ENCODE data around the gene TNNT2.

TNNT2 gene

GRCh38 chr1:201325678-201326060, 51.8 kb downstream of the TNNT2 start:
- H3K27me3 ChIP-seq (ENCODE audit: low read depth), result no peaks in the 10 kb centered on the region
- H3K4me3 ChIP-seq, result no peak overlapping the region
- DNase-seq (ENCODE audit: low spot score in 2 of 2), result no peak
- H3K9me3 ChIP-seq, result no peaks in the 10 kb centered on the region
- H3K4me1 ChIP-seq, result no peaks in the 10 kb centered on the region
- in situ Hi-C loops (cut with MboI; ENCODE audit: low sequenced_read_pairs), result no loop called here
- H3K36me3 ChIP-seq (replicated peaks), result no peaks in the 10 kb centered on the region

- in situ Hi-C loops (cut with MboI; ENCODE audit: low sequenced_read_pairs), result no loop called here
- Histone ChIP-seq H3K4me3 (no peak overlapping the region), H3K9me3 (no peaks in the 10 kb centered on the region), H3K36me3 (replicated peaks) (no peaks in the 10 kb centered on the region), H3K4me1 (no peaks in the 10 kb centered on the region), H3K27me3 (ENCODE audit: low read depth) (no peaks in the 10 kb centered on the region)
- DNase-seq (ENCODE audit: low spot score in 2 of 2), result no peak
Observed at GRCh38 chr1:201324821-201325677, 52.4 kb downstream of the TNNT2 start.

GRCh38 chr1:201324306-201324705, 53.2 kb downstream of the TNNT2 start:
- Histone ChIP-seq H3K36me3 (replicated peaks) (no peaks in the 10 kb centered on the region), H3K4me1 (no peaks in the 10 kb centered on the region), H3K27me3 (ENCODE audit: low read depth) (no peaks in the 10 kb centered on the region), H3K4me3 (no peak overlapping the region), H3K9me3 (no peaks in the 10 kb centered on the region)
- no peak for DNase-seq (ENCODE audit: low spot score in 2 of 2)
- in situ Hi-C loops (cut with MboI; ENCODE audit: low sequenced_read_pairs), result no loop called here

GRCh38 chr1:201322653-201323510, 54.6 kb downstream of the TNNT2 start:
- in situ Hi-C loops (cut with MboI; ENCODE audit: low sequenced_read_pairs), result no loop called here
- H3K9me3 ChIP-seq, result no peaks in the 10 kb centered on the region
- no peak overlapping the region for H3K4me3 ChIP-seq
- no peaks in the 10 kb centered on the region for H3K27me3 ChIP-seq (ENCODE audit: low read depth)
- no peaks in the 10 kb centered on the region for H3K36me3 ChIP-seq (replicated peaks)
- H3K4me1 ChIP-seq, result no peaks in the 10 kb centered on the region
- no peak for DNase-seq (ENCODE audit: low spot score in 2 of 2)

GRCh38 chr1:201321826-201322390, 55.6 kb downstream of the TNNT2 start:
- H3K4me3 ChIP-seq, result no peak overlapping the region
- in situ Hi-C loops (cut with MboI; ENCODE audit: low sequenced_read_pairs), result no loop called here
- H3K4me1 ChIP-seq, result no peaks in the 10 kb centered on the region
- no peaks in the 10 kb centered on the region for H3K9me3 ChIP-seq
- H3K27me3 ChIP-seq (ENCODE audit: low read depth), result no peaks in the 10 kb centered on the region
- no peak for DNase-seq (ENCODE audit: low spot score in 2 of 2)
- no peaks in the 10 kb centered on the region for H3K36me3 ChIP-seq (replicated peaks)

- no peaks in the 10 kb centered on the region for H3K36me3 ChIP-seq (replicated peaks)
- DNase-seq (ENCODE audit: low spot score in 2 of 2), result no peak
- no peaks in the 10 kb centered on the region for H3K4me1 ChIP-seq
- no peak overlapping the region for H3K4me3 ChIP-seq
- no peaks in the 10 kb centered on the region for H3K27me3 ChIP-seq (ENCODE audit: low read depth)
- H3K9me3 ChIP-seq, result no peaks in the 10 kb centered on the region
- in situ Hi-C loops (cut with MboI; ENCODE audit: low sequenced_read_pairs), result no loop called here
Observed at GRCh38 chr1:201320168-201320788, 57.2 kb downstream of the TNNT2 start.

- Histone ChIP-seq H3K27me3 (ENCODE audit: low read depth) (no peaks in the 10 kb centered on the region), H3K36me3 (replicated peaks) (no peaks in the 10 kb centered on the region)
- in situ Hi-C loops (cut with MboI; ENCODE audit: low sequenced_read_pairs), result no loop called here
Observed at GRCh38 chr1:201319631-201320030, 57.8 kb downstream of the TNNT2 start.

GRCh38 chr1:201318504-201319340, 58.8 kb downstream of the TNNT2 start:
- in situ Hi-C loops (cut with MboI; ENCODE audit: low sequenced_read_pairs), result no loop called here
- no peaks in the 10 kb centered on the region for H3K9me3 ChIP-seq

More at GRCh38 chr1:201319631-201320030, 57.8 kb downstream of the TNNT2 start:
- no peak overlapping the region for H3K4me3 ChIP-seq
- H3K9me3 ChIP-seq, result no peaks in the 10 kb centered on the region
- H3K4me1 ChIP-seq, result no peaks in the 10 kb centered on the region
- no peak for DNase-seq (ENCODE audit: low spot score in 2 of 2)

GRCh38 chr1:201317551-201317950, 59.9 kb downstream of the TNNT2 start:
- Histone ChIP-seq H3K4me3 (no peak overlapping the region), H3K27me3 (ENCODE audit: low read depth) (0 out of 2 replicates have a peak, but pooled peaks cover 2% of the 10 kb centered on the region), H3K9me3 (no peaks in the 10 kb centered on the region), H3K4me1 (no peaks in the 10 kb centered on the region), H3K36me3 (replicated peaks) (no peaks in the 10 kb centered on the region)
- DNase-seq (ENCODE audit: low spot score in 2 of 2), result no peak
- in situ Hi-C loops (cut with MboI; ENCODE audit: low sequenced_read_pairs), result no loop called here

More at GRCh38 chr1:201318504-201319340, 58.8 kb downstream of the TNNT2 start:
- Histone ChIP-seq H3K4me3 (no peak overlapping the region), H3K27me3 (ENCODE audit: low read depth) (0 out of 2 replicates have a peak, but pooled peaks cover 2% of the 10 kb centered on the region), H3K4me1 (no peaks in the 10 kb centered on the region), H3K36me3 (replicated peaks) (no peaks in the 10 kb centered on the region)
- no peak for DNase-seq (ENCODE audit: low spot score in 2 of 2)

GRCh38 chr1:201316556-201316955, 60.9 kb downstream of the TNNT2 start:
- DNase-seq (ENCODE audit: low spot score in 2 of 2), result no peak
- no peaks in the 10 kb centered on the region for H3K9me3 ChIP-seq
- H3K36me3 ChIP-seq (replicated peaks), result no peaks in the 10 kb centered on the region
- in situ Hi-C loops (cut with MboI; ENCODE audit: low sequenced_read_pairs), result no loop called here
- 0 out of 2 replicates have a peak, but pooled peaks cover 2% of the 10 kb centered on the region for H3K27me3 ChIP-seq (ENCODE audit: low read depth)
- H3K4me3 ChIP-seq, result no peak overlapping the region
- H3K4me1 ChIP-seq, result no peaks in the 10 kb centered on the region

- H3K4me1 ChIP-seq, result peaks cover 3% of the 10 kb centered on the region
- no peaks in the 10 kb centered on the region for H3K36me3 ChIP-seq (replicated peaks)
- no peak overlapping the region for H3K4me3 ChIP-seq
- H3K9me3 ChIP-seq, result no peaks in the 10 kb centered on the region
- H3K27me3 ChIP-seq (ENCODE audit: low read depth), result 0 out of 2 replicates have a peak, but pooled peaks cover 2% of the 10 kb centered on the region
- in situ Hi-C loops (cut with MboI; ENCODE audit: low sequenced_read_pairs), result no loop called here
- no peak for DNase-seq (ENCODE audit: low spot score in 2 of 2)
Observed at GRCh38 chr1:201313086-201313485, 64.4 kb downstream of the TNNT2 start.

- Histone ChIP-seq H3K27me3 (ENCODE audit: low read depth) (peaks cover 2% of the 10 kb centered on the region; the same call in 1 of the 2 replicates), H3K4me1 (peaks cover 3% of the 10 kb centered on the region), H3K4me3 (no peak overlapping the region), H3K9me3 (no peaks in the 10 kb centered on the region), H3K36me3 (replicated peaks) (no peaks in the 10 kb centered on the region)
- in situ Hi-C loops (cut with MboI; ENCODE audit: low sequenced_read_pairs), result no loop called here
- DNase-seq (ENCODE audit: low spot score in 2 of 2), result no peak
Observed at GRCh38 chr1:201312298-201312697, 65.2 kb downstream of the TNNT2 start.

Data from HAP-1 (cell line).